ENCODE measurements around the gene RGS6.

Gene RGS6

DNA sequence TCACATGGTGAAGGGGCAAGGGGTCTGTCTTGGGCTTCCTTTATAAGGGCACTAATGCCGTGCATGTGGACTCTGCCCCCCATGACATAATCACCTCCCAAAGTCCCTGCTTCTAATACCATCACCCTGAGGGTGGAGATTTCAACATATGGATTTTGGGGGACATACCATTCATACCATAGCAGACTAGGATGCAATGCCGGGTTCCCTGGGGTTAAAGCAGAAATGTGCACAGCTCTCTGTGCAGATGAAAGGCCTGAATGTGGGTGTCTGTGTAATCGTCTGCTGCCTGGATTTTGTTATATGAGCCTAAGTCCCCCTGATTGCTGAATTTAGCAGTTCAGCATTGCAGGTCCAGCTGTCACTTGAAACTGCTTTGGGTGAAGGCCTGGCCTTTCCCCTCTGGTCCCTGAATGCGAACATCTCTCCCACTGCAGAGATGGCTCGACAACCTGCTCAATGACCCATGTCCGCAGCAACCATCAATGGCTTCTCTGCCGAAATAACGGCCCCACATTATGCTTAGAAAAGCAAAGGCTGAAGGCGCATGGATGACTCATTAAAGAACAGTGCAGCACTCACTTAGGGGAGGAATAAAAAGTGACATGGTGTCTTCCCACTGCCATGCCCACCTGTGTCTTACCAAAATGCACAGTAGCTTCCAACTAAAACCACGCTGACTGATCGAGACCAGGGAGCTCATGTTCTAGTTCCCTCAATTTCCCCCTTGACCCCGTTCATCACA, 675.3 kb downstream of the RGS6 start:
- no peak for TF ChIP-seq CTBP1 (IDR thresholded peaks at IDR 0.05; ENCODE audit: borderline replicate concordance)
- TF ChIP-seq ELF4 (IDR thresholded peaks at IDR 0.05), result no peak
- no peak for TF ChIP-seq FOXA1 (IDR thresholded peaks at IDR 0.05)
- no peak for TF ChIP-seq BHLHE40 (IDR thresholded peaks at IDR 0.05; ENCODE audit: borderline replicate concordance)
- TF ChIP-seq SUZ12 (IDR thresholded peaks at IDR 0.05), result no peak
- TF ChIP-seq ARNT (IDR thresholded peaks at IDR 0.05), result no peak
- no peak for TF ChIP-seq SP1 (IDR thresholded peaks at IDR 0.05)
- no peak for TF ChIP-seq HDGF (IDR thresholded peaks at IDR 0.05; ENCODE audit: borderline replicate concordance)
- TF ChIP-seq LEF1 (IDR thresholded peaks at IDR 0.05; ENCODE audit: borderline replicate concordance), result no peak
- TF ChIP-seq, protein P1, sequence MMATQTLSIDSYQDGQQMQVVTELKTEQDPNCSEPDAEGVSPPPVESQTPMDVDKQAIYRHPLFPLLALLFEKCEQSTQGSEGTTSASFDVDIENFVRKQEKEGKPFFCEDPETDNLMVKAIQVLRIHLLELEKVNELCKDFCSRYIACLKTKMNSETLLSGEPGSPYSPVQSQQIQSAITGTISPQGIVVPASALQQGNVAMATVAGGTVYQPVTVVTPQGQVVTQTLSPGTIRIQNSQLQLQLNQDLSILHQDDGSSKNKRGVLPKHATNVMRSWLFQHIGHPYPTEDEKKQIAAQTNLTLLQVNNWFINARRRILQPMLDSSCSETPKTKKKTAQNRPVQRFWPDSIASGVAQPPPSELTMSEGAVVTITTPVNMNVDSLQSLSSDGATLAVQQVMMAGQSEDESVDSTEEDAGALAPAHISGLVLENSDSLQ (IDR thresholded peaks at IDR 0.05), result no peak
- ChIA-PET POLR2A (no interaction called here), CTCF (no interaction called here)
- DNase-seq (ENCODE audit: extremely low spot score), result no peak

DNA sequence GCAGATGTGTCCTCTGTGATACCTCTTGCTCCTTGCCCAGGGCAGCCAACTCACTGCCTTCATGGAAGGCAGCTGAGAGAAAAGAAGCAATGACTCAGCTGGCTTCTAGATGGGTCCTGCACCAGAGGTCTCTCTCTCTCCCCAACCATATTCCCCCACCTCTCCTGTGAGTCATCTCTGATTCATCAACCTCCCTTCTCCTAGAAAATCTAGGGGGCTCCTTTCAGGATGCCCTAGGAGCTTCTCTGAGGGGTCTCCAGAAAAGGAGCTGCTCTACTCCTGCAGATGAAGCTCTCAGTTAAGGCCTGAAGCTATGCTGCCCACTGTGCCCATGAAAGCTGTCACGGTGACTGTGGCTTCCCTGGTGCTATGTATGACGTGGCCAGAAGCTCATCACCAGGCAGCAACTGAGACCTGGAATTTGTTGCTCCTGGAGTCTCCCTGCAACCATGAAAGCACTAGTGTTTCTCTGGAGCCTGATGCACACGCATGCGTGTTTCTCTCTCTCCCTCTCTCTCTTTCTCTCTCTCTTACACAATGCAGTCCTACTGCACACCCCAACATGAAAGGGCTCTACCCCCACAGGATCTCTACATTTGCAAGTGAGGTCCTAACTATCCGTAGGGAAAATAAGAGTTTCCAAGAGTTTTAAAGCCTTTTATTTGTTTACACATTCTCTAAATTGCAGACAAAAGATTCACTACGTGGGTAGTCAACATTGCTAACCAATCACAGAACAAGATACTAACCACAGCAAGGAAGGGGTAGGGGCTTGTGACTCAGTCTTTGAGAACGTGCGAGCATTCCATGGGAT, 676.4 kb downstream of the RGS6 start:
- POLR2A ChIA-PET, result no interaction called here
- CTCF ChIA-PET, result interaction anchor here (0.6 kb wide), 1 partner anchor 9 kb away, joined by 4 read pairs; no protein-coding TSS in a partner anchor
- TF ChIP-seq HDGF (IDR thresholded peaks at IDR 0.05; ENCODE audit: borderline replicate concordance) (no peak), ELF4 (IDR thresholded peaks at IDR 0.05) (no peak), FOXK2 (IDR thresholded peaks at IDR 0.05) (no peak), TARDBP (IDR thresholded peaks at IDR 0.05) (no peak), ZNF384 (IDR thresholded peaks at IDR 0.05) (no peak), BHLHE40 (IDR thresholded peaks at IDR 0.05; ENCODE audit: borderline replicate concordance) (no peak), L3MBTL2 (conservative IDR thresholded peaks at IDR 0.05) (no peak), FOXA1 (IDR thresholded peaks at IDR 0.05) (no peak), SUZ12 (IDR thresholded peaks at IDR 0.05) (no peak), CTBP1 (IDR thresholded peaks at IDR 0.05; ENCODE audit: borderline replicate concordance) (no peak)
- TF ChIP-seq, protein P1 (IDR thresholded peaks at IDR 0.05), result no peak
- DNase-seq (ENCODE audit: extremely low spot score), result no peak

DNA sequence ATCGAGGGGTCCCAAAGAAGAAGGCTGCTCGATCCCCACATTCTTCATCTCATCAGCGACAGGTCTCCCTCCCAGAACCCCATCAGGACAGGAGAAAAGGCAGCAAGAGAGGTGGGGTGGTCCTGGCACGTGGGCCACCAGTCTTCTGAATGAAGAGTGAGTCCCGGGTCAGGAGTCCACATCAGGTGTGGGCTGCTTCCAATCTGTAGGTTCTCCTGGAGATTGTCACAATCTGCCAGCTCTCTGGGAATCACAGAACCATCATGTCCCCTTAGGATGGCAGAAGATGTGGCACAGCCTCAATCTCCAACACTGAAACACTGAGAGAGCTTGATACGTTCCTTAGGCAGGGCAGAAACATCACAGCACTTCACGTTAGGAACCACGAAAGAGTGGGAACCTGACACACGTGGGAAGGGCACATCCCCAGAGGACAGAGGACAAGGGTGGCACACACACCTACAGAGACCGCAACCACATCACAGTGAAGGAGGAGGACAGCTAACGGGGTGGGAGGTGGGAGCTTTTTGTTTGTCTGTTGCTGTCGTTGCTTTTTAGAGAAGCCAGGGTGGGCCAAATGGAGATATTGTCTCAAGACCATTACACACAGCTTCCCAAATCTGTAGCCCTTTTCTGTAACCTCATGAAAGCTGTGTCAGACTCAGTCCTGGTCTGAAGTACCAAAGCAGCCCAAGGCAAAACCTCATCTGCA, 677.1 kb downstream of the RGS6 start:
- POLR2A ChIA-PET, result no interaction called here
- DNase-seq (ENCODE audit: extremely low spot score), result no peak
- TF ChIP-seq ARNT (IDR thresholded peaks at IDR 0.05), result no peak
- no peak for TF ChIP-seq ELF4 (IDR thresholded peaks at IDR 0.05)
- no peak for TF ChIP-seq HDGF (IDR thresholded peaks at IDR 0.05; ENCODE audit: borderline replicate concordance)
- TF ChIP-seq FOXA1 (IDR thresholded peaks at IDR 0.05), result no peak
- no peak for TF ChIP-seq SP1 (IDR thresholded peaks at IDR 0.05)
- no peak for TF ChIP-seq FOXM1 (IDR thresholded peaks at IDR 0.05; ENCODE audit: borderline replicate concordance)
- TF ChIP-seq, protein P1 (IDR thresholded peaks at IDR 0.05), result no peak
- no peak for TF ChIP-seq CTBP1 (IDR thresholded peaks at IDR 0.05; ENCODE audit: borderline replicate concordance)
- TF ChIP-seq NFRKB (IDR thresholded peaks at IDR 0.05), result no peak
- no peak for TF ChIP-seq ZNF384 (IDR thresholded peaks at IDR 0.05)
- no peak for TF ChIP-seq SUZ12 (IDR thresholded peaks at IDR 0.05)
- TF ChIP-seq FOXK2 (IDR thresholded peaks at IDR 0.05), result no peak
- no peak for TF ChIP-seq TARDBP (IDR thresholded peaks at IDR 0.05)
- TF ChIP-seq L3MBTL2 (conservative IDR thresholded peaks at IDR 0.05), result no peak
- no peak for TF ChIP-seq LEF1 (IDR thresholded peaks at IDR 0.05; ENCODE audit: borderline replicate concordance)
- CTCF ChIA-PET, result interaction anchor here (0.6 kb wide), 1 partner anchor 9 kb away, joined by 4 read pairs; no protein-coding TSS in a partner anchor

DNA sequence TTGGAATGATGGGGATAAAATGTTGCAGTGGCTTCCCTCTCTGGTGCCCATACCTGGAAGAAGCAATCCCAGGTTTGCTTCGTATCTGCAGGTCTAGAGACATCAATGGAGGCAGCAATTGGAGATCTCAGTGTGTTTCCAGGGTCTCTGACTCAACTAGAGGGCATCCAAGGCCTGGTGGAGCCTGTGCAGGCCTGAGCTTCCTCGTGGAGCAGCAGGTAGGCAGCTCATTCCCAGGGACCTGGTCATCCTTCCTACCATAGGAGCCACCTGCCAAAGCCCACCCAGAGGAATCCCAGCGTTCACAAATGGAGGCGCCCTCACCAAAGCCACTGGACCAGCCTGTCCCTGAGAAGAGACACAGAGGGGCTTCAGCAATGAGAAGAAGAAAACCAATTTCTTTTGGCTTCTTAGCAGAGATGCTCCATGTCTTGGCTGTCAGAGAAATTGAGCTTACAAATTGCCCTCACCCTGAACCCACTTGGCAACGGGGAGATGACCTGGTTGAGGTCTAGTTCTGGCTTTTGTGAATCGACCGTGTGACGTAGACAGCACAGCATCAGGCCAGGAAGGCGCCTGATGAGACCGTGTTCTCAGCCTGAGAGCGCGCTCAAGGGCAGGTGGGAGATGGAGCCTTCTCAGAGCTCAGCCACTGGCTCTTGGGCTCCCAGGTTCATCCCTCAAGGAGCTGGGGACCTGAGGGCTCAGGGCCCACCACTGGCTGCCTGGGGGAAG, 678.0 kb downstream of the RGS6 start:
- POLR2A ChIA-PET, result no interaction called here
- DNase-seq (ENCODE audit: extremely low spot score), result no peak
- CTCF ChIA-PET, result no interaction called here
- TF ChIP-seq BHLHE40 (IDR thresholded peaks at IDR 0.05; ENCODE audit: borderline replicate concordance) (no peak), SUZ12 (IDR thresholded peaks at IDR 0.05) (no peak), SP1 (IDR thresholded peaks at IDR 0.05) (no peak), FOXM1 (IDR thresholded peaks at IDR 0.05; ENCODE audit: borderline replicate concordance) (no peak), FOXK2 (IDR thresholded peaks at IDR 0.05) (no peak), NFRKB (IDR thresholded peaks at IDR 0.05) (no peak), CTBP1 (IDR thresholded peaks at IDR 0.05; ENCODE audit: borderline replicate concordance) (no peak), L3MBTL2 (conservative IDR thresholded peaks at IDR 0.05) (no peak), HDGF (IDR thresholded peaks at IDR 0.05; ENCODE audit: borderline replicate concordance) (no peak)

DNA sequence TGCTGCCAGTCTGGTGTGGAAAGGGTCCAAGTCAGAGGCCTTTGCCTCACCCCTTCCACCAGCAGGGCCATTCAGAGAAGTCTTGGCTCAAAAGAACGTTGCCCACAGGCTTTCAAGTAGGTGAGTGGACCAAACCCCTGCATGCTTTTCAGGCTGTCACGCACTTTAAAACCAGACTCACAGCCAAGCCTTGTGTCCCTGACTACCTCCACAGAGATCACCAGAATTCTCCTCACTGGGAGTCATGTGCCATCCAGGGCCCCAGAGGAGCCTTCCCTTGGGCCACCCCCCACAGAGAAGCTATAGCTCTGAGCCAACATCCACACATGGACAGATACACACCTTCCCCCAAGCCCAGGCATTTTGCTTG, 678.6 kb downstream of the RGS6 start:
- ChIA-PET CTCF (no interaction called here), POLR2A (no interaction called here)
- no peak for DNase-seq (ENCODE audit: extremely low spot score)
- TF ChIP-seq LEF1 (IDR thresholded peaks at IDR 0.05; ENCODE audit: borderline replicate concordance), result no peak
- no peak for TF ChIP-seq ZNF384 (IDR thresholded peaks at IDR 0.05)
- TF ChIP-seq SUZ12 (IDR thresholded peaks at IDR 0.05), result no peak
- no peak for TF ChIP-seq SP1 (IDR thresholded peaks at IDR 0.05)
- TF ChIP-seq BHLHE40 (IDR thresholded peaks at IDR 0.05; ENCODE audit: borderline replicate concordance), result no peak
- TF ChIP-seq FOXA1 (IDR thresholded peaks at IDR 0.05), result no peak
- TF ChIP-seq ELF4 (IDR thresholded peaks at IDR 0.05), result no peak
